H1 (cell line): ENCODE data around the gene CDRT15. TPM values are rescaled to one million over a fixed set of nuclear protein-coding genes. Genes with fewer than 3 reads are reported as not detected.

Experiments
- CTCF ChIA-PET: fragments of 300-600 bp; sonication (Branson Sonifier 250); formaldehyde crosslinking; loops from one replicate; lab custom pipeline; 2021; ENCODE audit not compliant: partially characterized antibody; lab: Charles Lee
- POLR2A ChIA-PET: fragments of 300-600 bp; sonication (Branson Sonifier 250); formaldehyde crosslinking; loops from one replicate; lab custom pipeline; 2021; ENCODE audit warnings: inconsistent platforms; ENCODE audit not compliant: partially characterized antibody; lab: Charles Lee
- DNase-seq, 2 experiments: peaks; one replicate each; pipeline versions ENCODE4 v3.0.0 to v3.0.0-alpha.2; 2010 to 2022; ENCODE audit warnings: low spot score in 2 of 2, low read depth in 1 of 2, mixed read lengths in 1 of 2
- FAIRE-seq: peaks from 2 replicates; lab custom pipeline; 2011; peaks lifted over from hg19 to GRCh38; lab: Jason Lieb, UNC
- H2AFZ ChIP-seq: 2 replicates; pipeline ENCODE4 v1.8.1; 2012; ENCODE audit warnings: low read length, inconsistent platforms
- H2AK5ac ChIP-seq: 2 replicates; pipeline ENCODE4 v1.6.1; 2013; ENCODE audit warnings: low read depth, low read length
- H2BK120ac ChIP-seq: replicated peaks from 2 replicates; pipeline ENCODE3; 2013; ENCODE audit warnings: low read depth, low read length, inconsistent platforms
- H2BK12ac ChIP-seq: 2 replicates; pipeline ENCODE4 v1.6.1; 2013; ENCODE audit warnings: low read depth, low read length
- H2BK15ac ChIP-seq: 2 replicates; pipeline ENCODE4 v1.6.1; 2013; ENCODE audit warnings: low read length
- H2BK20ac ChIP-seq: 2 replicates; pipeline ENCODE4 v1.6.1; 2013; ENCODE audit warnings: low read length
- H2BK5ac ChIP-seq: 2 replicates; pipeline ENCODE4 v1.6.1; 2013; ENCODE audit warnings: low read depth, low read length
- H3K14ac ChIP-seq: 2 replicates; pipeline ENCODE4 v1.6.1; 2013; ENCODE audit warnings: inconsistent platforms; ENCODE audit not compliant: insufficient read length
- H3K18ac ChIP-seq: 2 replicates; pipeline ENCODE4 v1.6.1; 2013; ENCODE audit warnings: low read length; ENCODE audit errors: extremely low read depth
- H3K23ac ChIP-seq: 2 replicates; pipeline ENCODE4 v1.6.1; 2013; ENCODE audit warnings: inconsistent platforms; ENCODE audit not compliant: insufficient read length
- H3K23me2 ChIP-seq: 2 replicates; pipeline ENCODE4 v1.6.1; 2013; ENCODE audit warnings: low read depth, low read length
- H3K27ac ChIP-seq: 2 replicates; pipeline ENCODE4 v1.6.1; 2011; ENCODE audit warnings: low read depth, low read length, inconsistent platforms
- H3K27me3 ChIP-seq, 4 experiments: replicated peaks in 1 of 4; 1 replicate in 1 of 4; 2 replicates in 3 of 4; pipeline versions ENCODE4 v1.6.1 to v1.8.1; 2011 to 2013; ENCODE audit warnings: low read length in 3 of 4, mild to moderate bottlenecking in 3 of 4, inconsistent platforms in 2 of 4, mixed read lengths in 2 of 4, moderate library complexity in 1 of 4; ENCODE audit not compliant: control insufficient read depth in 3 of 4, insufficient read depth in 3 of 4; ENCODE audit errors: extremely low read depth in 1 of 4
- H3K36me3 ChIP-seq, 4 experiments: 2 replicates each; pipeline versions ENCODE4 v1.6.1 to v1.8.1; 2011 to 2013; ENCODE audit warnings: mild to moderate bottlenecking in 4 of 4, low read length in 3 of 4, moderate library complexity in 2 of 4, control low read depth in 1 of 4, inconsistent platforms in 1 of 4; ENCODE audit not compliant: insufficient read depth in 4 of 4, control insufficient read depth in 2 of 4
- H3K4ac ChIP-seq: replicated peaks from 2 replicates; pipeline ENCODE3; 2013; ENCODE audit warnings: low read length, low read depth, mixed read lengths, inconsistent platforms; ENCODE audit not compliant: insufficient read length
- H3K4me1 ChIP-seq, 4 experiments: replicated peaks in 1 of 4; 1 replicate in 1 of 4; 2 replicates in 3 of 4; pipeline versions ENCODE4 v1.6.1 to v1.8.1; 2011 to 2013; ENCODE audit warnings: low read length in 3 of 4, inconsistent platforms in 2 of 4, mixed read lengths in 1 of 4; ENCODE audit not compliant: insufficient read depth in 4 of 4, control insufficient read depth in 3 of 4
- H3K4me2 ChIP-seq, 2 experiments: 2 replicates each; pipeline versions ENCODE4 v1.6.1 to v1.8.1; 2011 to 2013; ENCODE audit warnings: low read depth in 2 of 2, low read length in 2 of 2, control low read depth in 1 of 2, inconsistent platforms in 1 of 2, mild to moderate bottlenecking in 1 of 2; ENCODE audit not compliant: insufficient read depth in 1 of 2
- H3K4me3 ChIP-seq, 4 experiments: fragments of 200-600, 300-600 bp in 1 of 4; sonication (generic), shearing (Covaris generic), sonication (Bioruptor Twin) in 1 of 4; 2 replicates each; pipeline versions ENCODE4 v1.5.1 to v1.8.1; 2011 to 2016; ENCODE audit warnings: low read length in 4 of 4, low read depth in 3 of 4, control low read depth in 2 of 4, inconsistent platforms in 2 of 4, mild to moderate bottlenecking in 2 of 4, mixed read lengths in 1 of 4, moderate library complexity in 1 of 4; ENCODE audit not compliant: insufficient read depth in 2 of 4; ENCODE audit errors: extremely low read depth in 1 of 4
- H3K56ac ChIP-seq: replicated peaks from 2 replicates; pipeline ENCODE3; 2013; ENCODE audit warnings: low read depth, mild to moderate bottlenecking, mixed read lengths, low read length, inconsistent platforms; ENCODE audit not compliant: insufficient read length
- H3K79me1 ChIP-seq: 2 replicates; pipeline ENCODE4 v1.6.1; 2013; ENCODE audit warnings: low read depth, low read length, control low read depth
- H3K79me2 ChIP-seq, 2 experiments: 2 replicates each; pipeline versions ENCODE4 v1.6.1 to v1.8.1; 2012 to 2013; ENCODE audit warnings: low read length in 2 of 2, mild to moderate bottlenecking in 2 of 2, inconsistent platforms in 1 of 2; ENCODE audit not compliant: insufficient read depth in 2 of 2, control insufficient read depth in 1 of 2
- H3K9ac ChIP-seq, 4 experiments: replicated peaks in 1 of 4; 1 replicate in 1 of 4; 2 replicates in 3 of 4; pipeline versions ENCODE4 v1.6.1 to v1.8.1; 2011 to 2013; ENCODE audit warnings: low read depth in 3 of 4, low read length in 3 of 4, control low read depth in 2 of 4, mild to moderate bottlenecking in 2 of 4, moderate library complexity in 2 of 4, inconsistent platforms in 1 of 4; ENCODE audit errors: extremely low read depth in 1 of 4
- H3K9me3 ChIP-seq, 2 experiments: 2 replicates each; pipeline versions ENCODE4 v1.6.1 to v1.8.1; 2012 to 2013; ENCODE audit warnings: mild to moderate bottlenecking in 2 of 2, moderate library complexity in 2 of 2, control low read depth in 1 of 2, inconsistent platforms in 1 of 2, low read depth in 1 of 2, low read length in 1 of 2, mixed read lengths in 1 of 2; ENCODE audit not compliant: insufficient read depth in 2 of 2
- H4K20me1 ChIP-seq, 2 experiments: replicated peaks in 1 of 2; 2 replicates each; pipeline versions ENCODE3 to v1.8.1; 2011 to 2013; ENCODE audit warnings: inconsistent platforms in 2 of 2, low read length in 2 of 2, mild to moderate bottlenecking in 1 of 2; ENCODE audit not compliant: insufficient read depth in 2 of 2, control insufficient read depth in 1 of 2
- H4K5ac ChIP-seq: 2 replicates; pipeline ENCODE4 v1.6.1; 2013; ENCODE audit warnings: low read length, low read depth, mixed read lengths, inconsistent platforms; ENCODE audit not compliant: insufficient read length
- H4K8ac ChIP-seq: 2 replicates; pipeline ENCODE4 v1.8.0; 2013; ENCODE audit warnings: mild to moderate bottlenecking, moderate library complexity, low read length, inconsistent platforms; ENCODE audit not compliant: insufficient read depth; ENCODE audit errors: extremely low read depth
- H4K91ac ChIP-seq: replicated peaks from 2 replicates; pipeline ENCODE3; 2013; ENCODE audit warnings: low read length, mixed read lengths, inconsistent platforms; ENCODE audit not compliant: insufficient read length
- ATF2 ChIP-seq: IDR thresholded peaks from 2 replicates; pipeline ENCODE4 v1.6.1; 2012; ENCODE audit warnings: low read length, inconsistent platforms
- EZH2 ChIP-seq: fragments of 200-600 bp; sonication (generic); IDR thresholded peaks from 2 replicates; pipeline ENCODE4 v1.7.1; 2012; ENCODE audit warnings: low read depth, mild to moderate bottlenecking, moderate library complexity, low read length, inconsistent platforms; ENCODE audit not compliant: severe bottlenecking
- JUN ChIP-seq: IDR thresholded peaks from 2 replicates; pipeline ENCODE4 v1.6.1; 2011; ENCODE audit warnings: low read depth, mild to moderate bottlenecking, improper control_type of control experiment, low read length
- POLR2AphosphoS5 ChIP-seq: IDR thresholded peaks from 2 replicates; pipeline ENCODE4 v1.6.1; 2011; ENCODE audit warnings: low read depth, low read length
- RXRA ChIP-seq: IDR thresholded peaks from 2 replicates; pipeline ENCODE4 v1.6.1; 2011; ENCODE audit warnings: low read depth, mild to moderate bottlenecking, low read length, moderate library complexity; ENCODE audit not compliant: insufficient read depth
- TAF1 ChIP-seq: IDR thresholded peaks from 2 replicates; pipeline ENCODE4 v1.6.1; 2011; ENCODE audit warnings: mild to moderate bottlenecking, low read depth, low read length
- WGBS, 2 experiments: shearing (Covaris generic) in 1 of 2; methylation state at CpG; one replicate each; pipeline versions ENCODE4 v1.1.6 to v1.1.7; 2013 to 2015; ENCODE audit warnings: low lambda C conversion rate in 2 of 2, mixed read lengths in 2 of 2, inconsistent platforms in 1 of 2, low coverage in 1 of 2, missing lambda C conversion rate in 1 of 2; ENCODE audit not compliant: insufficient replicate concordance in 2 of 2, insufficient coverage in 1 of 2, insufficient read length in 1 of 2; ENCODE audit errors: extremely low coverage in 1 of 2, missing lambda C conversion rate in 1 of 2; 5-methylcytosine and 5-hydroxymethylcytosine counted together
- polyA plus RNA-seq, 7 experiments: library from polyadenylated mRNA; depleted of rRNA in 3 of 7; stranded (reverse) in 5 of 7; unstranded in 2 of 7; fragments of >200 nt in 5 of 7; fragments of 200-250 nt in 2 of 7; gene quantifications; 1 replicate in 5 of 7; 2 replicates in 1 of 7; 4 replicates in 1 of 7; pipeline versions ENCODE4 v1.2.1 to v1.2.3, GENCODE V29; 2011 to 2013; ENCODE audit warnings: missing spikeins in 2 of 7, mixed read lengths in 2 of 7
- total RNA-seq: library from RNA; stranded (reverse); fragmentation: NEBNext Ultra II Directional; extraction: Animal tissue kit (Norgen Biotek cat#: 25700); gene quantifications from 2 replicates; pipeline ENCODE4 v1.2.1, GENCODE V29; 2021
- TF ChIP-seq, protein P1 (sequence below): IDR thresholded peaks from 2 replicates; pipeline ENCODE4 v1.6.1; 2011; ENCODE audit warnings: low read depth, mild to moderate bottlenecking, low read length; ENCODE audit not compliant: insufficient read depth

Gene CDRT15
- total and polyA plus RNA-seq, 2 of the 8 experiments (the other 6 are each of a cell fraction or from before 2014, with no cell fraction given) = not detected

DNA sequence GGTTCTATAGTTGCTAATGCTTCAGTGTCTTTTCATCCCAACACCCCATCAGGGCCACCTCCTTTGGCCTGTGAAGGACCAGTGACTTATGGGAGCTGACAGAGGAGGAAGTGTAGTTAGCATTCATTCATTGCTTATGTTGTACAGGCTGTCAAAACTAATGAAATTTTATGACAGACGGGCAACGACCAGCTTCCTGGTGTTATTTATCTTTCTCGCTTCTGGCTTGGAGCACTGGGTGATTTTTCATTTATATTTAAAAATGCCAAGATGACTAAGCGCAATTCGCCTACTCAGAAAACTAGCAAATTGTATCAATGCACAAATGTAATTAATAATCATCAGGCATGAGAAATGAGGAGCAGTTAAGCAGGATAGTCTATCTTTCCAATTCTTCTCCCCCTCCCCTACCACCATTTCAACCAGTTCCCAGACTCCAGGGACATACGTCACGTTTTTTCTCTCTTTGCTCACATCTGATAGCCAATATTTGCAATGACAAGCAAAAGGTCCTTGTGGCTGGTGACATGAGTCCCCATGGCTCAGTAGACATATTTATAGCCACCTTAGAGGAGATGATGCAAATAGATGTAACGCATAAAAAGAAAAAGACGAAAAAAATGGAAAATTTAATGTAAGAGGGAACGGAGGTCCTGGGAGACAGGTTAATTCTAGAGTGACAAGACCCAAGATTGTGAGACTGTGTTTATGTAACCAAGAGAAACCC lies 11.2 kb downstream of the CDRT15 start:
- Histone ChIP-seq H3K27ac (no peak overlapping the region), H3K4ac (no peak overlapping the region), H2AK5ac (no peak overlapping the region), H3K79me1 (no peaks in the 10 kb centered on the region), H3K4me3 (no peak overlapping the region), H2BK120ac (no peak overlapping the region), H3K14ac (no peak overlapping the region), H4K91ac (no peak overlapping the region), H4K8ac (no peak overlapping the region), H2BK5ac (no peak overlapping the region), H3K36me3 (no peaks in the 10 kb centered on the region), H3K9me3 (no peaks in the 10 kb centered on the region), H4K5ac (no peak overlapping the region), H2BK12ac (no peak overlapping the region), H2AFZ (no peak overlapping the region), H3K18ac (no peak overlapping the region), H3K4me2 (no peak overlapping the region), H4K20me1 (no peaks in the 10 kb centered on the region), H3K56ac (no peak overlapping the region), H2BK15ac (no peak overlapping the region), H3K23ac (no peak overlapping the region), H3K9ac (no peak overlapping the region), H3K4me1 (no peaks in the 10 kb centered on the region), H3K79me2 (no peaks in the 10 kb centered on the region), H3K23me2 (no peaks in the 10 kb centered on the region), H3K27me3 (no peaks in the 10 kb centered on the region), H2BK20ac (no peak overlapping the region)
- 93 to 100% methylated on average over 3 to 10 of the region's 10 CpGs for WGBS, 2 experiments
- CTCF ChIA-PET = interaction anchor here (0.7 kb wide), 1 partner anchor 1195 kb away, joined by 3 read pairs; no protein-coding TSS in a partner anchor
- no peak for DNase-seq
- POLR2A ChIA-PET = no interaction called here
- FAIRE-seq = no peak
- no peak for TF ChIP-seq JUN
- TF ChIP-seq ATF2 = no peak
- no peak for TF ChIP-seq POLR2AphosphoS5
- TF ChIP-seq, protein P1, sequence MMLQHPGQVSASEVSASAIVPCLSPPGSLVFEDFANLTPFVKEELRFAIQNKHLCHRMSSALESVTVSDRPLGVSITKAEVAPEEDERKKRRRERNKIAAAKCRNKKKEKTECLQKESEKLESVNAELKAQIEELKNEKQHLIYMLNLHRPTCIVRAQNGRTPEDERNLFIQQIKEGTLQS = no peak
- no peak for TF ChIP-seq EZH2
- TF ChIP-seq RXRA = no peak
- no peak for TF ChIP-seq TAF1
